GM10248 (cell line): ENCODE measurements around the gene ALMS1.
A peak's percentile ranks its signal among the peaks of the same experiment; 100 is the strongest.
"Not testable (repeated sequence)": the region's sequence is repeated elsewhere in the genome, so short reads cannot be mapped to it uniquely, and the experiment has no call there.

Experiments used
- CTCF ChIA-PET: fragments of 300-600 bp; sonication (Branson Sonifier 250); formaldehyde crosslinking; extraction: SDS; loops from one replicate; lab custom pipeline; 2021; ENCODE audit warnings: antibody characterized with exemption; lab: Yijun Ruan, JAX
- POLR2A ChIA-PET: fragments of 350-650 bp; sonication (Branson Sonifier 250); formaldehyde crosslinking; extraction: SDS; loops from one replicate; lab custom pipeline; 2020; ENCODE audit warnings: antibody characterized with exemption; lab: Yijun Ruan, JAX
- DNase-seq: peaks from one replicate; pipeline ENCODE4 v3.0.0; 2012; ENCODE audit errors: extremely low spot score
- TF ChIP-seq, protein P1 (sequence below): IDR thresholded peaks from 2 replicates; pipeline ENCODE4 v1.5.1; 2012; ENCODE audit warnings: mild to moderate bottlenecking, low read depth; ENCODE audit errors: extremely low read depth, missing control alignments, control extremely low read depth

ALMS1 gene

DNA sequence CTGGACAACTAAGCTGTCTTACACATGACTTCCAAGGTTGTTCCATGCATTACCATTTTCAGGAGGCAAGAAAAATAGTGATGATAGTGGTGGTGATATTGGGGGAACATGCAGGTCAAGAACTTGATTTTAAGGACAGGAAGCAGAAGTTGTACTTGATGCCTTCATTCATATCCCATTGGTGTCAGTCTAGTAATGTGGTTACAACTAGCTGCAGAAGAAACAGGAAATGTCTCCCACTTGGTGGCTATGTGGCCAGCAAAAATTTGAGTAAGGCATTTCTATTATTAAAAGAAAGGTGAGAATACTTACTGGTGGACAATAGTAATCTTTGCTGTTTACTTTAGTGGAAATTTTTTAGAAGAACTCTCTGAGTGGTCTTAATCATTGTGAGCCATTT lies 103.4 kb downstream of the ALMS1 start:
- CTCF ChIA-PET, result interaction anchor here (1.1 kb wide), 1 partner anchor 12 kb away, joined by 3 read pairs; no protein-coding TSS in a partner anchor
- TF ChIP-seq, protein P1, sequence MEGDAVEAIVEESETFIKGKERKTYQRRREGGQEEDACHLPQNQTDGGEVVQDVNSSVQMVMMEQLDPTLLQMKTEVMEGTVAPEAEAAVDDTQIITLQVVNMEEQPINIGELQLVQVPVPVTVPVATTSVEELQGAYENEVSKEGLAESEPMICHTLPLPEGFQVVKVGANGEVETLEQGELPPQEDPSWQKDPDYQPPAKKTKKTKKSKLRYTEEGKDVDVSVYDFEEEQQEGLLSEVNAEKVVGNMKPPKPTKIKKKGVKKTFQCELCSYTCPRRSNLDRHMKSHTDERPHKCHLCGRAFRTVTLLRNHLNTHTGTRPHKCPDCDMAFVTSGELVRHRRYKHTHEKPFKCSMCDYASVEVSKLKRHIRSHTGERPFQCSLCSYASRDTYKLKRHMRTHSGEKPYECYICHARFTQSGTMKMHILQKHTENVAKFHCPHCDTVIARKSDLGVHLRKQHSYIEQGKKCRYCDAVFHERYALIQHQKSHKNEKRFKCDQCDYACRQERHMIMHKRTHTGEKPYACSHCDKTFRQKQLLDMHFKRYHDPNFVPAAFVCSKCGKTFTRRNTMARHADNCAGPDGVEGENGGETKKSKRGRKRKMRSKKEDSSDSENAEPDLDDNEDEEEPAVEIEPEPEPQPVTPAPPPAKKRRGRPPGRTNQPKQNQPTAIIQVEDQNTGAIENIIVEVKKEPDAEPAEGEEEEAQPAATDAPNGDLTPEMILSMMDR, result no peak
- POLR2A ChIA-PET, result no interaction called here
- peak; percentile 31 for DNase-seq

DNA sequence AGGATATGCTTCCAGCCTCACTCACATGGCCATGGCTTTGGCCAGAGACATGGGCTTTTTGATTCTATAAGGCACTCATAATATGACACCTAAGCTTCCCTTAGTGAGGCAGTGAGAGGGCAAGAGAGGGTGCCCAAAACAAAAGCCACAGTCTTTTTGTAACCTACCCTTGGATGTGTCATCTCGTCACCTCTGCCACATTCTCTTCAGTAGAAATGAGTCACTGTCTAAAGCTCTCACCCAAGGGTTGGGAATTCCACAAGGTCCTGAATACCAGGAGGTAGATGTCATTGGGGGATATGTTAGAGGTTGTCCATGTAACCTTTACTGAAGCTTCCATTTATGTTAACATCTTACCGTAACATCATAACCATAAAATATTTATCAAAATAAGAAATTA lies 108.4 kb downstream of the ALMS1 start:
- POLR2A ChIA-PET, result no interaction called here
- CTCF ChIA-PET, result no interaction called here
- DNase-seq, result no peak
- TF ChIP-seq, protein P1, result no peak

DNA sequence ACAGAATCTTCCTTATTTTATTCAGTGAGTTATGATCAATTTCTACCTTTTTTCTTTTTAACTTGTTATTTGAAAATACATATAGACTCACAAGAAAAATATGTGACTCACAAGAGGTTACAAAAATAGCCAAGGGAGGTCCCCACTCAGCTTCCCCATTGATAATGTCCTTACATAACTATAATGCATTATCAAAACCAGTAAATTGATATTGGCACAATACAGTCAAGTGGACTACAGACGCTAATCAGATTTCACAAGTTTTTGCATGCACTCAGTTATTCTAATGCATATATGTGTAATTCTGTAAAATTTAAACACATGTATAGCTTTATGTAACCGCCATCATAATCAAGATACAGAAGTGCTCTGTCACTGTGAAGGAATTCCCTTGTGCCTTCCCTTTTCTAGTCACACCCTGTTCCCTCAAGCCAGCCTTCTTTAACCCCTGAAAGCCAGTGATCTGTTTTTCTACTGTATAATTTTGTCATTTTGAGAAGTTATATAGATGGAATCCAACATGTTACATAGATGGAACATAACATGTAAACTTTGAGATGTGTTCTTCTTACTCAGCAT lies 118.4 kb downstream of the ALMS1 start:
- no peak for DNase-seq
- TF ChIP-seq, protein P1, result no peak
- POLR2A ChIA-PET, result no interaction called here
- CTCF ChIA-PET, result no interaction called here

DNA sequence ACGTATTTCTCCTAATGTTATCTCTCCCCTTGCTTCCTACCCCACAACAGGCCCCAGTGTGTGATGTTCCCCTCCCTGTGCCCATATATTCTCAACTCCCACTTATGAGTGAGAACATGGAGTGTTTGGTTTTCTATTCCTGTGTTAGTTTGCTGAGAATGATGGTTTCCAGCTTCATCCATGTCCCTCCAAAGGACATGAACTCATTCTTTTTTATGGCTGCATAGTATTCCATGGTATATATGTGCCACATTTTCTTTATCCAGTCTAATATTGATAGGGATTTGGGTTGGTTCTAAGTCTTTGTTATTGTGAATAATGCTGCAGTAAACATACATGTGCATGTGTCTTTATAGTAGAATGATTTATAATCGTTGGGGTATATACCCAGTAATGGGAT lies 119.2 kb downstream of the ALMS1 start:
- CTCF ChIA-PET, DNase-seq, POLR2A ChIA-PET: not testable (repeated sequence)

DNA sequence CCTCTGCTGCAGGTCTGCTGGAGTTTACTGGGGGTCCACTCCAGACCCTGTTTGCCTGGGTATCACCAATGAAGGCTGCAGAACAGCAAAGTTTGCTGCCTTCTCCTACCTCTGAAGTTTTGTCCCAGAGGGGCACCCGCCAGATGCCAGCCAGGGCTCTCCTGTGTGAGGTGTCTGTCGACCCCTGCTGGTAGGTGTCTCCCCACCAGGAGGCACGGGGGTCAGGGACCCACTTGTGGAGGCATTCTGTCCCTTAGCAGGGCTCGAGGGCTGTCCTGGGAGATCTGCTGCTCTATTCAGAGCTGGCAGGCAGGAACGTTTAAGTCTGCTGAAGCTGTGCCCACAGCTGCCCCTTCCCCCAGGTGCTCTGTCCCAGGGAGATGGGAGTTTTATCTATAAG lies 124.8 kb downstream of the ALMS1 start:
- DNase-seq, POLR2A ChIA-PET, CTCF ChIA-PET: not testable (repeated sequence)

DNA sequence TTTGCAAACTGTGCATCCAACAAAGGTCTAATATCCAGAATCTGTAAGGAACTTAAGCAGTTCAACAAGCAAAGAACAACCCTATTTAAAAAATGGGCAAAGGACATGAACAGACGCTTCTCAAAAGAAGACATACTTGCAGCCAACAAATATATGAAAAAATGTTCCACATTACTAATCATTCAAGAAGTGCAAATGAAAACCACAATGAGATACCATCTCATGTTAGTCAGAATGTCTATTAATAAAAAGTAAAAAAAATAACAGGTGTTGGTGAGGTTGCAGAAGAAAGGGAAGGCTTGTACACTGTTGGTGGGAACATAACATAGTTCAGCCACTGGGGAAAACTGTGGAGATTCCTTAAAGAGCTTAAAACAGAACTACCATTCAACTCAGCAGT lies 130.4 kb downstream of the ALMS1 start:
- no peak for DNase-seq
- POLR2A ChIA-PET, result no interaction called here
- TF ChIP-seq, protein P1, result no peak
- CTCF ChIA-PET, result no interaction called here

DNA sequence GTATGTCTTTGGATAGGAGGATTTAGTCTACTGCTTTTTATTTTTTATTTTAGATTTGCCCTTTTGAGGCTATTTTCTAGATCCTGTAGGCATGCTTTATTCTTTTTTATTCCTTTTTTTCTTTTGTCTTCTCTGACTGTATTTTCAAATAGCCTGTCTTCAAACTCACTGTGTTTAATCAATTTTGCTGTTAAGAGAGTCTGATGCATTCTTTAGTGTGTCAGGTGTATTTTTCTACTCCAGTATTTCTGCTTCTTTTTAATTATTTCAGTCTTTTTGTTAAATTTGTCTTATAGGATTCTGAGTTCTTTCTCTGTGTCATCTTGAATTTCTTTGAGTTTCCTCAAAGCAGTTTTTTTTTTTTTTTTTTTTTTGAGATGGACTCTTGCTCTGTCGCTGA lies 143.1 kb downstream of the ALMS1 start:
- DNase-seq, result no peak
- ChIA-PET POLR2A (no interaction called here), CTCF (no interaction called here)
- TF ChIP-seq, protein P1, result no peak

DNA sequence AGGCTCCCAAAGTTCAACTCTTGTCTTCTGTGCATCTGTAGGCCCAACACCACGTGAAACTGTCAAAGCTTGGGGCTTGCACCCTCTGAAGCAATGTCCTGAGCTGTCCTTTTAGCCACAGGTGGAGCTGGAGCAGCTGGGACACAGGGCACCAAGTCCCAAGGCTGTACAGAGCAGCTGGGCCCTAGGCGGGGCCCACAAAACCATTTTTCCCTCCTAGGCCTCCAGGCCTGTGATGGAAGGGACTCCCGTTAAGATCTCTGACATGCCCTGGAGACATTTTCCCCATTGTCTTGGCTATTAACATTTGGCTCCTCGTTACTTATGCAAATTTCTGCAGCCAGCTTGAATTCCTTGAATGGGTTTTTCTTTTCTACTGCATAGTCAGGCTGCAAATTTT lies 145.1 kb downstream of the ALMS1 start:
- POLR2A ChIA-PET, CTCF ChIA-PET, DNase-seq: not testable (repeated sequence)
